Endodermal cell (in vitro differentiated cells): ENCODE data around the gene ADCY4. TPM values are rescaled to one million over a fixed set of nuclear protein-coding genes. Genes with fewer than 3 reads are reported as not detected.

Experiments used
- DNase-seq: peaks from one replicate; pipeline ENCODE4 v3.0.0-alpha.2; 2017
- H3K27ac ChIP-seq: 2 replicates; pipeline ENCODE4 v1.5.1; 2013; ENCODE audit warnings: mild to moderate bottlenecking, low read depth, low read length, moderate library complexity
- H3K27me3 ChIP-seq: 2 replicates; pipeline ENCODE4 v1.6.1; 2013; ENCODE audit warnings: mild to moderate bottlenecking, low read length, moderate library complexity; ENCODE audit not compliant: insufficient read depth, control insufficient read depth, poor library complexity, severe bottlenecking
- H3K36me3 ChIP-seq: 2 replicates; pipeline ENCODE4 v1.7.0; 2013; ENCODE audit warnings: mild to moderate bottlenecking, low read length, moderate library complexity; ENCODE audit not compliant: control insufficient read depth, insufficient read depth
- H3K4me1 ChIP-seq: one replicate; pipeline ENCODE4 v1.7.0; 2013; ENCODE audit warnings: low read length; ENCODE audit not compliant: control insufficient read depth, insufficient read depth
- H3K4me3 ChIP-seq: 2 replicates; pipeline ENCODE4 v1.5.1; 2013; ENCODE audit warnings: mild to moderate bottlenecking, low read length, moderate library complexity
- H3K9ac ChIP-seq: 2 replicates; pipeline ENCODE4 v1.6.1; 2013; ENCODE audit warnings: mild to moderate bottlenecking, low read length, moderate library complexity; ENCODE audit not compliant: poor library complexity, severe bottlenecking; ENCODE audit errors: extremely low read depth
- H3K9me3 ChIP-seq: 2 replicates; pipeline ENCODE4 v1.6.1; 2013; ENCODE audit warnings: mild to moderate bottlenecking, low read length, moderate library complexity; ENCODE audit not compliant: control insufficient read depth
- H3K27ac Mint-ChIP-seq: 2 replicates; pipeline ENCODE4 v1.8.0; 2020; ENCODE audit warnings: mixed read lengths
- H3K27me3 Mint-ChIP-seq: 2 replicates; pipeline ENCODE4 v1.8.0; 2021; ENCODE audit warnings: mild to moderate bottlenecking, mixed read lengths; ENCODE audit not compliant: insufficient read depth
- H3K36me3 Mint-ChIP-seq: 2 replicates; pipeline ENCODE4 v1.8.0; 2020; ENCODE audit warnings: low read depth, mixed read lengths
- H3K4me1 Mint-ChIP-seq: 2 replicates; pipeline ENCODE4 v1.8.0; 2020; ENCODE audit warnings: mixed read lengths
- H3K4me3 Mint-ChIP-seq: 2 replicates; pipeline ENCODE4 v1.8.0; 2020; ENCODE audit warnings: mild to moderate bottlenecking, moderate library complexity, mixed read lengths
- H3K9me3 Mint-ChIP-seq: 2 replicates; pipeline ENCODE4 v1.8.0; 2020; ENCODE audit warnings: mild to moderate bottlenecking, mixed read lengths
- WGBS, 2 experiments: methylation state at CpG; one replicate each; pipeline versions ENCODE4 v1.1.5 to v1.1.7; 2013; ENCODE audit warnings: missing lambda C conversion rate in 2 of 2, mixed read lengths in 1 of 2; ENCODE audit not compliant: insufficient coverage in 1 of 2, insufficient read length in 1 of 2; 5-methylcytosine and 5-hydroxymethylcytosine counted together
- total RNA-seq, 2 donors: library from RNA; stranded (reverse); fragmentation: NEBNext Ultra II Directional in 1 of 2; extraction: Animal tissue kit (Norgen Biotek cat#: 25700) in 1 of 2; gene quantifications; 2 replicates in 1 of 2; 3 replicates in 1 of 2; pipeline ENCODE4 v1.2.1, GENCODE V29; 2021
- TF ChIP-seq, protein P1 (sequence below): fragments of 200-600 bp; sonication (generic); conservative IDR thresholded peaks from 2 replicates; pipeline ENCODE4 v1.5.0; 2021; ENCODE audit warnings: antibody characterized with exemption, mild to moderate bottlenecking

Gene ADCY4
- total RNA-seq, 2 donors from 2014 or later, result not detected

GRCh38 chr14:24324024-24324423, 10.8 kb downstream of the ADCY4 start:
- TF ChIP-seq, protein P1, sequence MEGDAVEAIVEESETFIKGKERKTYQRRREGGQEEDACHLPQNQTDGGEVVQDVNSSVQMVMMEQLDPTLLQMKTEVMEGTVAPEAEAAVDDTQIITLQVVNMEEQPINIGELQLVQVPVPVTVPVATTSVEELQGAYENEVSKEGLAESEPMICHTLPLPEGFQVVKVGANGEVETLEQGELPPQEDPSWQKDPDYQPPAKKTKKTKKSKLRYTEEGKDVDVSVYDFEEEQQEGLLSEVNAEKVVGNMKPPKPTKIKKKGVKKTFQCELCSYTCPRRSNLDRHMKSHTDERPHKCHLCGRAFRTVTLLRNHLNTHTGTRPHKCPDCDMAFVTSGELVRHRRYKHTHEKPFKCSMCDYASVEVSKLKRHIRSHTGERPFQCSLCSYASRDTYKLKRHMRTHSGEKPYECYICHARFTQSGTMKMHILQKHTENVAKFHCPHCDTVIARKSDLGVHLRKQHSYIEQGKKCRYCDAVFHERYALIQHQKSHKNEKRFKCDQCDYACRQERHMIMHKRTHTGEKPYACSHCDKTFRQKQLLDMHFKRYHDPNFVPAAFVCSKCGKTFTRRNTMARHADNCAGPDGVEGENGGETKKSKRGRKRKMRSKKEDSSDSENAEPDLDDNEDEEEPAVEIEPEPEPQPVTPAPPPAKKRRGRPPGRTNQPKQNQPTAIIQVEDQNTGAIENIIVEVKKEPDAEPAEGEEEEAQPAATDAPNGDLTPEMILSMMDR, result no peak
- peaks cover 66% of the 10 kb centered on the region for H3K27me3 Mint-ChIP-seq
- no peaks in the 10 kb centered on the region for H3K36me3 Mint-ChIP-seq
- H3K27ac ChIP-seq, result no peak overlapping the region
- H3K36me3 ChIP-seq, result no peaks in the 10 kb centered on the region
- peaks cover 2% of the 10 kb centered on the region for H3K4me1 Mint-ChIP-seq
- H3K9ac ChIP-seq, result no peak overlapping the region
- no peaks in the 10 kb centered on the region for H3K9me3 ChIP-seq
- no peak overlapping the region for H3K4me3 Mint-ChIP-seq
- no peak overlapping the region for H3K27ac Mint-ChIP-seq
- DNase-seq, result no peak
- H3K9me3 Mint-ChIP-seq, result no peaks in the 10 kb centered on the region
- WGBS, 2 experiments, result 77 to 85% methylated on average over 3 to 4 of the region's 6 CpGs
- H3K4me1 ChIP-seq, result no peaks in the 10 kb centered on the region
- H3K4me3 ChIP-seq, result no peak overlapping the region
- peaks cover 9% of the 10 kb centered on the region for H3K27me3 ChIP-seq

- DNase-seq, result no peak
- no peak overlapping the region for H3K4me3 ChIP-seq
- 83 to 100% methylated on average over 2 to 3 of the region's 3 CpGs for WGBS, 2 experiments
- Mint-ChIP-seq H3K27ac (no peak overlapping the region), H3K9me3 (no peaks in the 10 kb centered on the region), H3K27me3 (peaks cover 66% of the 10 kb centered on the region), H3K36me3 (no peaks in the 10 kb centered on the region), H3K4me3 (no peak overlapping the region), H3K4me1 (peaks cover 2% of the 10 kb centered on the region)
- H3K4me1 ChIP-seq, result no peaks in the 10 kb centered on the region
- no peak overlapping the region for H3K9ac ChIP-seq
- no peaks in the 10 kb centered on the region for H3K9me3 ChIP-seq
- no peaks in the 10 kb centered on the region for H3K36me3 ChIP-seq
- peaks cover 7% of the 10 kb centered on the region for H3K27me3 ChIP-seq
- TF ChIP-seq, protein P1, result no peak
- no peak overlapping the region for H3K27ac ChIP-seq
These were observed 11.5 kb downstream of the ADCY4 start for GRCh38 chr14:24323341-24323740.

DNA sequence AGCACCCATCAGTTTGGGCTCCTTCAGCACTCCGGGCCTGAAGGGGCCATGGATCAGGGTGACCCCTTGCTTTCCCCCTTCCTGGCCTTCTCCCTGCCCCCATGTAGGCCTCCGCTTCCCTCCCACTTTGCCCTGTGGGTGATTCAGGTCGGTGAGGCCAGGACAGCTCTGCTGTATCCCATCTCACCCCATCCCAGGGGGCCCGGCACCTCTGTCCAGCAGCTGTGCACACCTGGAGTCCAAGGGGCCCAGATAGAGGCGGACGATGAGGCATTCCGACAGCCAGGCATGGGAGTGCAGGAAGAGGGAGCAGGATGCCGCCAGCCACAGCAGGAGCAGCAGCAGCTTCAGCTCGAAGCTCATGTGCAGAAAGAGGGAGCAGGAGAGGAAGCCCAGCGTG, 12.2 kb downstream of the ADCY4 start:
- peaks cover 72% of the 10 kb centered on the region for H3K27me3 Mint-ChIP-seq
- Histone ChIP-seq H3K4me3 (no peak overlapping the region), H3K4me1 (no peaks in the 10 kb centered on the region), H3K27ac (no peak overlapping the region), H3K36me3 (no peaks in the 10 kb centered on the region), H3K27me3 (peaks cover 7% of the 10 kb centered on the region), H3K9ac (no peak overlapping the region), H3K9me3 (no peaks in the 10 kb centered on the region)
- DNase-seq, result no peak
- no peak overlapping the region for H3K4me3 Mint-ChIP-seq
- TF ChIP-seq, protein P1, result no peak
- 89 to 91% methylated on average over 7 to 10 of the region's 10 CpGs for WGBS, 2 experiments
- H3K27ac Mint-ChIP-seq, result no peak overlapping the region
- no peaks in the 10 kb centered on the region for H3K9me3 Mint-ChIP-seq
- H3K4me1 Mint-ChIP-seq, result peaks cover 2% of the 10 kb centered on the region
- no peaks in the 10 kb centered on the region for H3K36me3 Mint-ChIP-seq
